ENCODE data around the gene SEPTIN2.

Gene SEPTIN2

DNA sequence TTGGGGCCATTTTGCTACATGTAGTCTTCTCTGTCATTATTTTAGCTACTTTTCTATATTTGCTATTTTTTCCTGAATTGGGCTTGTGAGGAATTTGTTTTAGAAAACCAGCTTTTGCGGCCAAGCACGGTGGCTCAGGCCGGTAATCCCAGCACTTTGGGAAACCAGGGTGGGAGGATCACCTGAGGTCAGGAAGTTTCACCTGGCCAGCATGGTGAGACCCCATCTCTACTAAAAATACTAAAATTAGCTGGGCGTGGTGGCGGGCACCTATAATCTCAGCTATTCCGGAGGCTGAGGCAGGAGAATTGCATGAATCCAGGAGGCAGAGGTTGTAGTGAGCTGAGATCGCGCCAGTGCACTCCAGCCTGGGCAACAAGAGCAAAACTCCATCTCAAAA lies 4.7 kb downstream of the SEPTIN2 start:
- H3K4me3 ChIP-seq (ENCODE audit: control insufficient read depth, low read depth, low read length): no peak overlapping the region
- TF ChIP-seq CTCF (IDR thresholded peaks at IDR 0.05; ENCODE audit: control insufficient read depth, insufficient read depth, low read depth, low read length, missing control alignments): no peak
- no peak for DNase-seq (ENCODE audit: low read depth)

- no peak for DNase-seq (ENCODE audit: low read depth)
- H3K4me3 ChIP-seq (ENCODE audit: control insufficient read depth, low read depth, low read length): no peak overlapping the region
- no peak for TF ChIP-seq CTCF (IDR thresholded peaks at IDR 0.05; ENCODE audit: control insufficient read depth, insufficient read depth, low read depth, low read length, missing control alignments)
These were observed 5.3 kb downstream of the SEPTIN2 start for GRCh38 chr2:241321033-241321432.

DNA sequence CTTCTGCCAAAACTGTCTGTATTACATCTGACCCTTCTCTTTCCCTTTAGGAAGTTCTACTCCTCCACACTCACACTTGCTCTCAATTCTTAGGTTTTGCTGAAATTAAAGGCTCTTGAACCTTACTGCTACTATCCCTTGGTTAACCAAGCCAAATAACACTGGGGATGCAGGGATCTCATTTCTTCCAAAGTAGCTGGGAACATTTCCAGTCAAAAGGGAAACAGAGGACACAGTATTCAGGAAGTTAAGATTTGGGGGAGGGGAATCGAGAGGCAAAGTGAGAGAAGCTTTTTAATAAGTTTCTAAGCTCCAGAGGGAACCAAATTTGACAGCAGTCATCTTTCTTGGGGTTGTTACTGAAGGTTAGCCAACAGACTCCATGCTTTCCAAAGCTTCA lies 6.2 kb downstream of the SEPTIN2 start:
- no peak for TF ChIP-seq CTCF (IDR thresholded peaks at IDR 0.05; ENCODE audit: control insufficient read depth, insufficient read depth, low read depth, low read length, missing control alignments)
- no peak for DNase-seq (ENCODE audit: low read depth)
- no peak overlapping the region for H3K4me3 ChIP-seq (ENCODE audit: control insufficient read depth, low read depth, low read length)

DNA sequence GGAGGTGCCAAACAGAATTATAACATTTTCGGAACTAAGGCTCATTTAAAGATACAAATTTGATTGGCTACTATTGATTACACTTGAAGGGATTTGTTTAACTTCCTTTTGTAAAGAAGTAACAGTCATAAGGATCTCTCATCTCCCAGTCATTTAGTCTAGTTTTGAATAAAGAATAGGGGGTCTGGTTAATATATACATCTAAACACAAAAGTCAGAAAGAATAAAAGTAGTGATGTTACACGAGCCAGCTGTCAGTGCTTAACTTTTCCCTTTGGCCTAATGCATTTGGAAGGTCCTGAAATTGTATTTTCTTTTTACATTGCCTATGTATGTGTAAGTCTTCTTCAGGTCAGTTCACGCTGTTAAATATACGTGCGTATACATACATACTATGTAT lies 8.1 kb downstream of the SEPTIN2 start:
- TF ChIP-seq CTCF (IDR thresholded peaks at IDR 0.05; ENCODE audit: control insufficient read depth, insufficient read depth, low read depth, low read length, missing control alignments): no peak
- DNase-seq (ENCODE audit: low read depth): no peak
- H3K4me3 ChIP-seq (ENCODE audit: control insufficient read depth, low read depth, low read length): no peak overlapping the region

- TF ChIP-seq CTCF (IDR thresholded peaks at IDR 0.05; ENCODE audit: control insufficient read depth, insufficient read depth, low read depth, low read length, missing control alignments): no peak
These were observed 9.1 kb downstream of the SEPTIN2 start for GRCh38 chr2:241324775-241325174.

GRCh38 chr2:241325257-241325656 lies 9.5 kb downstream of the SEPTIN2 start:
- no peak overlapping the region for H3K4me3 ChIP-seq (ENCODE audit: control insufficient read depth, low read depth, low read length)
- no peak for TF ChIP-seq CTCF (IDR thresholded peaks at IDR 0.05; ENCODE audit: control insufficient read depth, insufficient read depth, low read depth, low read length, missing control alignments)
- DNase-seq (ENCODE audit: low read depth): no peak

More at GRCh38 chr2:241324775-241325174, 9.1 kb downstream of the SEPTIN2 start:
- H3K4me3 ChIP-seq (ENCODE audit: control insufficient read depth, low read depth, low read length): no peak overlapping the region
- DNase-seq (ENCODE audit: low read depth): no peak
